ENCODE data around the gene CHST10. TPM values are rescaled to one million over a fixed set of nuclear protein-coding genes. Genes with fewer than 3 reads are reported as not detected.
"Not testable (repeated sequence)": the region's sequence is repeated elsewhere in the genome, so short reads cannot be mapped to it uniquely, and the experiment has no call there.

Gene CHST10
- total RNA-seq, 4 donors from 2014 or later: 0.95 to 6.6 (median 2.8) TPM

DNA sequence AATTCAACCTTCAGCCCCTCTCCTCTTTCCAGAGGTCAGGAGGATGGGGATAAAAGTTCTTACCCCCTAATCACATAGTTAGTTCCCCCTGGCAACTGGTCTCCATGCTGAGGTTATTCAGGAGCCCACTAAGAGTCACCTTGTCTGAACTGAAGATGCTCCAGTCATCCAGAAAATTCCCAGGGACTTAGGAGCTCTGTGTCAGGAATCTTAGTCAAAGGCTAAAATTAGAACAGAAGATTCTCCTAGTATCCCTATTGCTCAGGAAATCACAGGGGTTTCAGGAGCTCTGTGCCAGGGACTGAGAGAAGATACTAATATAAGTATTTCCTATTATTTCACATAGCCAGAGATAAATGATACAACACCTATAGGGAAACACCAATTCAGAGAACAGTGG, 57.9 kb downstream of the CHST10 start:
- H3K36me3 ChIP-seq: no peaks in the 10 kb centered on the region
- DNase-seq: no peak
- no peaks in the 10 kb centered on the region for H3K27me3 ChIP-seq
- TF ChIP-seq POLR2A (IDR thresholded peaks at IDR 0.05): no peak
- TF ChIP-seq, protein P1, sequence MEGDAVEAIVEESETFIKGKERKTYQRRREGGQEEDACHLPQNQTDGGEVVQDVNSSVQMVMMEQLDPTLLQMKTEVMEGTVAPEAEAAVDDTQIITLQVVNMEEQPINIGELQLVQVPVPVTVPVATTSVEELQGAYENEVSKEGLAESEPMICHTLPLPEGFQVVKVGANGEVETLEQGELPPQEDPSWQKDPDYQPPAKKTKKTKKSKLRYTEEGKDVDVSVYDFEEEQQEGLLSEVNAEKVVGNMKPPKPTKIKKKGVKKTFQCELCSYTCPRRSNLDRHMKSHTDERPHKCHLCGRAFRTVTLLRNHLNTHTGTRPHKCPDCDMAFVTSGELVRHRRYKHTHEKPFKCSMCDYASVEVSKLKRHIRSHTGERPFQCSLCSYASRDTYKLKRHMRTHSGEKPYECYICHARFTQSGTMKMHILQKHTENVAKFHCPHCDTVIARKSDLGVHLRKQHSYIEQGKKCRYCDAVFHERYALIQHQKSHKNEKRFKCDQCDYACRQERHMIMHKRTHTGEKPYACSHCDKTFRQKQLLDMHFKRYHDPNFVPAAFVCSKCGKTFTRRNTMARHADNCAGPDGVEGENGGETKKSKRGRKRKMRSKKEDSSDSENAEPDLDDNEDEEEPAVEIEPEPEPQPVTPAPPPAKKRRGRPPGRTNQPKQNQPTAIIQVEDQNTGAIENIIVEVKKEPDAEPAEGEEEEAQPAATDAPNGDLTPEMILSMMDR (IDR thresholded peaks at IDR 0.05): no peak
- H3K27ac ChIP-seq: no peak overlapping the region
- H3K4me1 ChIP-seq: no peaks in the 10 kb centered on the region
- H3K9me3 ChIP-seq: no peaks in the 10 kb centered on the region
- H3K4me3 ChIP-seq: no peak overlapping the region

- no peaks in the 10 kb centered on the region for H3K4me1 ChIP-seq
- H3K27ac ChIP-seq: no peak overlapping the region
- TF ChIP-seq, protein P1 (IDR thresholded peaks at IDR 0.05): no peak
- TF ChIP-seq POLR2A (IDR thresholded peaks at IDR 0.05): no peak
- no peak overlapping the region for H3K4me3 ChIP-seq
- H3K36me3 ChIP-seq: no peaks in the 10 kb centered on the region
- H3K9me3 ChIP-seq: no peaks in the 10 kb centered on the region
- no peaks in the 10 kb centered on the region for H3K27me3 ChIP-seq
- DNase-seq: no peak
These were observed 58.9 kb downstream of the CHST10 start for GRCh38 chr2:100358554-100358953.

- Histone ChIP-seq H3K27ac (no peak overlapping the region), H3K36me3 (no peaks in the 10 kb centered on the region), H3K4me1 (no peaks in the 10 kb centered on the region), H3K27me3 (no peaks in the 10 kb centered on the region), H3K4me3 (no peak overlapping the region), H3K9me3 (no peaks in the 10 kb centered on the region)
- no peak for TF ChIP-seq POLR2A (IDR thresholded peaks at IDR 0.05)
- TF ChIP-seq, protein P1 (IDR thresholded peaks at IDR 0.05): no peak
- no peak for DNase-seq
These were observed 64.9 kb downstream of the CHST10 start for GRCh38 chr2:100352521-100352920.

DNA sequence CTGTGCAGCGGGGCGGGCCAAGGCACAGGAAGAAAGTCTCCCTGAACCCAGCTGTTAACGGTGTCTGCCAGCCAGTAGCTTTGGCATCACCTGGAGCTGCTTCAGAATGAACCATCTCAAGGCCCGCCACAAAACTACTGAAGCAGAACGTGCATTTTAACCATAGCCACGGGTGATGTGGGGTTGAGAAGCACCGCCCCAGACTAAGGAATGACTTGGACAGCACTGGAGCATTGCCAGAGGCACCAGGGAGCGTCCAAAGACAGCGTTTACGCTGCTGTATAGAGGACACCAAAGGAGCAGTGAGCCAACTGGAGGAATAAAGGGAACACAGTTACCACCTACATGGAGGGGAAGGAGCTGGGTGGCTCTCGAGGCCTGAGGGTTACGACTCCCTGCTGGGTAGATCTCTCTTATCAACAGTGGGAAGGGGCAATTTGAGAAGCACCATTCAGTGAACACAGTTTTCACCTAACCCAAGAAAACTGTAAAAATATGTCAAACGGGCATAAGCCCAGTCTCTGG, 66.7 kb downstream of the CHST10 start:
- Histone ChIP-seq H3K27ac (no peak overlapping the region), H3K9me3 (no peaks in the 10 kb centered on the region), H3K4me3 (no peak overlapping the region), H3K36me3 (no peaks in the 10 kb centered on the region), H3K4me1 (no peaks in the 10 kb centered on the region), H3K27me3 (no peaks in the 10 kb centered on the region)
- no peak for TF ChIP-seq POLR2A (IDR thresholded peaks at IDR 0.05)
- TF ChIP-seq, protein P1 (IDR thresholded peaks at IDR 0.05): no peak
- no peak for DNase-seq

DNA sequence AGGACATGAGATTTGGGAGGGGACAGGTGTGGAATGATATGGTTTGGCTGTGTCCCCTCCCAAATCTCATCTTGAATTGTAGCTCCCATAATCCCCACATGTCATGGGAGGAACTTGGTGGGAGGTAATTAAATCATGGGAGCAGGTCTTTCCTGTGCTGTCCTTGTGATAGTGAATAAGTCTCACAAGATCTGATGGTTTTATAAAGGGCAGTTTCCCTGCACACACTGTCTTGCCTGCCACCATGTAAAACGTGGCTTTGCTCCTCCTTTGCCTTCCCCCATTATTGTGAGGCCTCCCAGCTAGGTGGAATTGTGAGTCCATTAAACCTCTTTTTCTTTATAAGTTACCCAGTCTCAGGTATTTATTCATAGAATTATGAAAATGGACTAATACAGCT, 72.3 kb downstream of the CHST10 start:
- H3K9me3 ChIP-seq, H3K27ac ChIP-seq, H3K36me3 ChIP-seq, H3K4me3 ChIP-seq, H3K4me1 ChIP-seq, H3K27me3 ChIP-seq, DNase-seq: not testable (repeated sequence)

- no peaks in the 10 kb centered on the region for H3K27me3 ChIP-seq
- H3K36me3 ChIP-seq: no peaks in the 10 kb centered on the region
- H3K4me3 ChIP-seq: no peak overlapping the region
- no peak overlapping the region for H3K27ac ChIP-seq
- no peak for DNase-seq
- TF ChIP-seq POLR2A (IDR thresholded peaks at IDR 0.05): no peak
- TF ChIP-seq, protein P1 (IDR thresholded peaks at IDR 0.05): no peak
- no peaks in the 10 kb centered on the region for H3K9me3 ChIP-seq
- no peaks in the 10 kb centered on the region for H3K4me1 ChIP-seq
These were observed 73.0 kb downstream of the CHST10 start for GRCh38 chr2:100344433-100344832.

GRCh38 chr2:100342466-100342865, 75.0 kb downstream of the CHST10 start:
- H3K4me3 ChIP-seq, H3K9me3 ChIP-seq, H3K36me3 ChIP-seq, H3K27me3 ChIP-seq, H3K4me1 ChIP-seq, H3K27ac ChIP-seq, DNase-seq: not testable (repeated sequence)
